HFFc6 (cell line): ENCODE measurements around the gene GTF3C2. TPM values are rescaled to one million over a fixed set of nuclear protein-coding genes. Genes with fewer than 3 reads are reported as not detected.
"Not testable (repeated sequence)": the region's sequence is repeated elsewhere in the genome, so short reads cannot be mapped to it uniquely, and the experiment has no call there.

Experiments
- DNase-seq: peaks from one replicate; pipeline ENCODE4 v3.0.0-alpha.2; 2018
- H3K27ac Mint-ChIP-seq: 2 replicates; pipeline ENCODE4 v1.8.0; 2020; ENCODE audit warnings: mild to moderate bottlenecking, mixed read lengths
- H3K27me3 Mint-ChIP-seq: 2 replicates; pipeline ENCODE4 v1.8.0; 2021; ENCODE audit warnings: mild to moderate bottlenecking, moderate library complexity, mixed read lengths; ENCODE audit not compliant: insufficient read depth
- H3K36me3 Mint-ChIP-seq: 2 replicates; pipeline ENCODE4 v1.8.0; 2021; ENCODE audit warnings: low read depth, mixed read lengths
- H3K4me1 Mint-ChIP-seq: 2 replicates; pipeline ENCODE4 v1.8.0; 2020; ENCODE audit warnings: low read depth, mixed read lengths
- H3K4me3 Mint-ChIP-seq: 2 replicates; pipeline ENCODE4 v1.8.0; 2020; ENCODE audit warnings: mild to moderate bottlenecking, moderate library complexity, mixed read lengths
- H3K9me3 Mint-ChIP-seq: 2 replicates; pipeline ENCODE4 v1.8.0; 2020; ENCODE audit warnings: mild to moderate bottlenecking, mixed read lengths
- CTCF ChIP-seq: fragments of 200-600 bp; sonication (generic); IDR thresholded peaks from 2 replicates; pipeline ENCODE4 v1.5.0; 2021; ENCODE audit warnings: antibody characterized with exemption, mild to moderate bottlenecking
- total RNA-seq, 6 experiments: library from RNA; stranded (reverse); fragmentation: NEBNext Ultra II Directional; extraction: Animal tissue kit (Norgen Biotek cat#: 25700); gene quantifications; 2 replicates in 1 of 6; 3 replicates in 5 of 6; pipeline ENCODE4 v1.2.3, GENCODE V29; 2021

GTF3C2 gene
- total RNA-seq, 6 experiments from 2014 or later = 42.9 to 53.0 (median 48.4) TPM

GRCh38 chr2:27356056-27356381 is 545 bp downstream of the GTF3C2 start:
- peak; percentile 57 for DNase-seq
- Mint-ChIP-seq H3K27ac (peak overlapping the region; percentile 99), H3K9me3 (no peaks in the 10 kb centered on the region), H3K4me1 (peaks cover 49% of the 10 kb centered on the region), H3K36me3 (peaks cover 12% of the 10 kb centered on the region), H3K4me3 (peak overlapping the region; percentile 99), H3K27me3 (peaks cover 4% of the 10 kb centered on the region)
- no peak for TF ChIP-seq CTCF

DNA sequence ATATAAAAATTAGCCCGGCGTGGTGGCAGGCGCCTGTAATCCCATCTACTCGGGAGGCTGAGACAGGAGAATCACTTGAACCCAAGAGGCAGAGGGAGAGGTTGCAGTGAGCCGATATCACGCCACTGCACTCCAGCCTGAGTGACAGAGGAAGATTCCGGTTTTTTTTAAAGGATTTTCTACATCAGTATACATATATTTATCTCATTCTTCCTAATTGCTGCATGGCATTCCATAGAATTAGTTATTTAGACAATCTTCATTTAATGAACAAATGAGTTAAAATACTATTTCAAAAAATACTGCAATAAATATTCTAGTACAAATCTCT is 2.0 kb downstream of the GTF3C2 start:
- Mint-ChIP-seq H3K4me3 (peak overlapping the region; percentile 70), H3K9me3 (no peaks in the 10 kb centered on the region), H3K4me1 (peaks cover 49% of the 10 kb centered on the region), H3K36me3 (peaks cover 12% of the 10 kb centered on the region), H3K27me3 (peaks cover 4% of the 10 kb centered on the region), H3K27ac (peak overlapping the region; percentile 79)
- TF ChIP-seq CTCF = no peak
- no peak for DNase-seq

- DNase-seq = peak; percentile 52
- Mint-ChIP-seq H3K36me3 (peaks cover 12% of the 10 kb centered on the region), H3K4me3 (peak overlapping the region; percentile 70), H3K27me3 (peaks cover 4% of the 10 kb centered on the region), H3K9me3 (no peaks in the 10 kb centered on the region), H3K4me1 (peaks cover 49% of the 10 kb centered on the region), H3K27ac (peak overlapping the region; percentile 79)
- no peak for TF ChIP-seq CTCF
Observed at GRCh38 chr2:27353762-27354596, 2.6 kb downstream of the GTF3C2 start.

- not testable (repeated sequence) for H3K27me3 Mint-ChIP-seq, H3K27ac Mint-ChIP-seq, H3K9me3 Mint-ChIP-seq, H3K36me3 Mint-ChIP-seq, H3K4me3 Mint-ChIP-seq, DNase-seq
- H3K4me1 Mint-ChIP-seq = peaks cover 44% of the 10 kb centered on the region
Observed at GRCh38 chr2:27353386-27353761, 3.2 kb downstream of the GTF3C2 start.

DNA sequence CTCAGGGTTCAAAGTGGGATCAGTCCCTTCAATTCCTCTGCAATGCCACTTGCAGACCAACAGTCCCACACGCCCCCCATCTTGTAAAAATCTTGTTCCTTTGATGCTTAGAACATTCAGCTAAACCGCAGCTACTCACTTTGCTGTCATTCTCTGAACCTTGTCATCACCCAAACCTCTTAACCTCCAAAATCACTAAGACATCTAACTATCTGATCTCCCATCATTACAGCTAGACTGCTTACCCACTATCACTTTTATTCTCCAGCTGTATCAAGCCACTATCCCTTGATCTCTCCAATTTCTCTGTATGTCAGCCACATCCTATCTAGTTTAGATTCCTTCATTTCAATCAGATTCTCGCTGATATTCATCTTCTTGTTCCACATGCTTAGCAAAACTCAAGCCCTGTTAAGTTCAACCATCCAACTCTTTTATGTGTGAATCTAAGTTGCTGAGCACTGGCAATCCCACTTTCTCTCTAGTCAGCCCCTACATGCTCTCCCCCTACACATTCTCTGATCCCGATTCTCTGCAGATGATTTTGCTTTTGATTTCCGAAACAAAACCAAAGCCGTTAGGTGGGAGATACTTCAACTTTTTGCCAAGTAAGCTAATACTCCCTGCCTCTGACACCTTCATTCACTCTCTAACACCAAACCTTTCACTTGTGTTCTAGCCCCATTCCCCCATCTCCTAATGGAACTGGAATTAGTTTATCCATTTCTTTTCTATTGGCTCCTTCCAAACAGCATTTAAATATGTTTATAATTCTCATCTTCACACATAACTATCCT is 4.6 kb downstream of the GTF3C2 start:
- Mint-ChIP-seq H3K4me1 (peaks cover 34% of the 10 kb centered on the region), H3K36me3 (peaks cover 2% of the 10 kb centered on the region), H3K27me3 (peaks cover 3% of the 10 kb centered on the region), H3K4me3 (no peak overlapping the region), H3K27ac (no peak overlapping the region; the same call in 1 of the 2 replicates), H3K9me3 (no peaks in the 10 kb centered on the region)
- TF ChIP-seq CTCF = no peak
- no peak for DNase-seq

GRCh38 chr2:27350106-27350693 is 6.4 kb downstream of the GTF3C2 start:
- Mint-ChIP-seq H3K36me3 (no peaks in the 10 kb centered on the region; the same call in 1 of the 2 replicates), H3K27me3 (no peaks in the 10 kb centered on the region; the same call in 1 of the 2 replicates), H3K4me1 (peaks cover 25% of the 10 kb centered on the region), H3K4me3 (no peak overlapping the region), H3K9me3 (no peaks in the 10 kb centered on the region), H3K27ac (no peak overlapping the region)
- TF ChIP-seq CTCF = no peak
- DNase-seq = no peak
